Caco-2 (cell line): Measurements from ENCODE around the gene KIAA1671. TPM values are rescaled to one million over a fixed set of nuclear protein-coding genes. Genes with fewer than 3 reads are reported as not detected.

ENCODE experiments used
- BruUV-seq: library from RNA; stranded (reverse); fragments of 400-500 nt; replicated peaks from 2 replicates; lab custom pipeline; 2021; lab: Mats Ljungman, UMichigan
- CTCF ChIA-PET: fragments of 300-600 bp; sonication (Branson Sonifier 250); formaldehyde crosslinking; loops from one replicate; lab custom pipeline; 2022; ENCODE audit warnings: antibody characterized with exemption; lab: Charles Lee
- POLR2A ChIA-PET: fragments of 300-600 bp; sonication (Branson Sonifier 250); formaldehyde crosslinking; loops from one replicate; lab custom pipeline; 2022; ENCODE audit warnings: antibody characterized with exemption; lab: Charles Lee
- DNase-seq, 2 experiments: peaks; one replicate each; pipeline versions ENCODE4 v3.0.0 to v3.0.0-alpha.2; 2020 to 2022
- H3K27me3 ChIP-seq: replicated peaks from 2 replicates; pipeline ENCODE4 v1.6.0; 2011; ENCODE audit warnings: low read length; ENCODE audit not compliant: control insufficient read depth, insufficient read depth
- H3K36me3 ChIP-seq: 2 replicates; pipeline ENCODE4 v1.5.1; 2011; ENCODE audit warnings: low read length; ENCODE audit not compliant: control insufficient read depth, insufficient read depth
- H3K4me1 ChIP-seq: fragments of 250-450 bp; sonication (Bioruptor Pico); 2 replicates; pipeline ENCODE4 v1.5.1; 2020; ENCODE audit warnings: mild to moderate bottlenecking
- H3K4me3 ChIP-seq: 2 replicates; pipeline ENCODE4 v1.5.1; 2011; ENCODE audit warnings: low read depth, mild to moderate bottlenecking, control low read depth, low read length
- H3K9me3 ChIP-seq: fragments of 250-450 bp; sonication (Bioruptor Pico); 2 replicates; pipeline ENCODE4 v1.5.1; 2020; ENCODE audit warnings: mild to moderate bottlenecking, moderate library complexity
- H3K27ac Mint-ChIP-seq: one replicate; pipeline ENCODE4 v1.8.0; 2022; ENCODE audit warnings: mixed read lengths; ENCODE audit not compliant: unreplicated experiment
- H3K27me3 Mint-ChIP-seq: one replicate; pipeline ENCODE4 v1.8.0; 2022; ENCODE audit warnings: mixed read lengths; ENCODE audit not compliant: insufficient read depth, unreplicated experiment
- H3K36me3 Mint-ChIP-seq: one replicate; pipeline ENCODE4 v1.8.0; 2022; ENCODE audit warnings: mild to moderate bottlenecking, mixed read lengths; ENCODE audit not compliant: insufficient read depth, unreplicated experiment
- H3K4me1 Mint-ChIP-seq: one replicate; pipeline ENCODE4 v1.8.0; 2022; ENCODE audit warnings: low read depth, mixed read lengths; ENCODE audit not compliant: unreplicated experiment
- H3K4me3 Mint-ChIP-seq: one replicate; pipeline ENCODE4 v1.8.0; 2022; ENCODE audit warnings: mild to moderate bottlenecking, moderate library complexity, mixed read lengths; ENCODE audit not compliant: unreplicated experiment
- H3K9me3 Mint-ChIP-seq: one replicate; pipeline ENCODE4 v1.8.0; 2022; ENCODE audit warnings: mixed read lengths; ENCODE audit not compliant: unreplicated experiment
- intact Hi-C: fragments of 100-400 bp; cut with micrococcal nuclease; formaldehyde crosslinking; loops from one replicate; pipeline ENCODE4 v1.10.0; 2022; ENCODE audit not compliant: unreplicated experiment
- total RNA-seq: library from RNA; stranded (reverse); gene quantifications from 2 replicates; pipeline ENCODE4 v1.2.3, GENCODE V29; 2022
- TF ChIP-seq, protein P1 (sequence below), 2 experiments: fragments of 200-600 bp in 1 of 2; IDR thresholded peaks; 1 replicate in 1 of 2; 2 replicates in 1 of 2; pipeline versions ENCODE4 v1.5.1 to v1.8.0; 2011 to 2022; ENCODE audit warnings: antibody characterized with exemption in 1 of 2, control low read depth in 1 of 2, inconsistent platforms in 1 of 2, low read depth in 1 of 2, low read length in 1 of 2, mild to moderate bottlenecking in 1 of 2, moderate library complexity in 1 of 2; ENCODE audit not compliant: insufficient read depth in 1 of 2, severe bottlenecking in 1 of 2, unreplicated experiment in 1 of 2

KIAA1671 gene
- total RNA-seq, 1 experiment from 2014 or later: 28.6 TPM

DNA sequence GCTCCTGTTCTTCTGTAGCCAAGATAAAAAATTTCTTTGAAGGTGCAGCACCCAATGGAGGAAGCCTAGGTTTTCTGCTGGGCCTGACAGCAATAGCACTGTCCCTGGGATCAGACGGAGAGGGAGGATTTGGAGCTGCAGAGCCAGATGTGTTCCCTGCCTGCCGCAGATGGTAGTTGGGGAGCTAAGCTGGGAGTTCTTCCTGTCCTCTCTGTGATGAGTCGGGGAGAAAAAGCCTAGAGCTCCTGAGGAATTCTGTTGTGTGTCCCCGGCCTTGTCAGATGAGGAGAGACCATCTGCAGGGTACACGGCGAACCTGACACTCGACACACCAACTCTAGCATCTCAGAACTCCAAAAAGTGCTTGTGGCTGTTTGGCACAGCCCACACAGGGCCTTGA lies 143.4 kb downstream of the KIAA1671 start:
- Histone ChIP-seq H3K36me3 (no peaks in the 10 kb centered on the region), H3K27me3 (no peaks in the 10 kb centered on the region), H3K9me3 (no peaks in the 10 kb centered on the region), H3K4me3 (no peak overlapping the region), H3K4me1 (peaks cover 4% of the 10 kb centered on the region; the same call in 1 of the 2 replicates)
- Mint-ChIP-seq H3K27ac (peak overlapping the region; percentile 19), H3K4me1 (peaks cover 7% of the 10 kb centered on the region), H3K27me3 (no peaks in the 10 kb centered on the region), H3K9me3 (no peaks in the 10 kb centered on the region), H3K36me3 (no peaks in the 10 kb centered on the region), H3K4me3 (no peak overlapping the region)
- intact Hi-C loops: no loop called here
- no peak for DNase-seq
- BruUV-seq: no TSS peak
- CTCF ChIA-PET: no interaction called here
- POLR2A ChIA-PET: no interaction called here
- TF ChIP-seq, protein P1, sequence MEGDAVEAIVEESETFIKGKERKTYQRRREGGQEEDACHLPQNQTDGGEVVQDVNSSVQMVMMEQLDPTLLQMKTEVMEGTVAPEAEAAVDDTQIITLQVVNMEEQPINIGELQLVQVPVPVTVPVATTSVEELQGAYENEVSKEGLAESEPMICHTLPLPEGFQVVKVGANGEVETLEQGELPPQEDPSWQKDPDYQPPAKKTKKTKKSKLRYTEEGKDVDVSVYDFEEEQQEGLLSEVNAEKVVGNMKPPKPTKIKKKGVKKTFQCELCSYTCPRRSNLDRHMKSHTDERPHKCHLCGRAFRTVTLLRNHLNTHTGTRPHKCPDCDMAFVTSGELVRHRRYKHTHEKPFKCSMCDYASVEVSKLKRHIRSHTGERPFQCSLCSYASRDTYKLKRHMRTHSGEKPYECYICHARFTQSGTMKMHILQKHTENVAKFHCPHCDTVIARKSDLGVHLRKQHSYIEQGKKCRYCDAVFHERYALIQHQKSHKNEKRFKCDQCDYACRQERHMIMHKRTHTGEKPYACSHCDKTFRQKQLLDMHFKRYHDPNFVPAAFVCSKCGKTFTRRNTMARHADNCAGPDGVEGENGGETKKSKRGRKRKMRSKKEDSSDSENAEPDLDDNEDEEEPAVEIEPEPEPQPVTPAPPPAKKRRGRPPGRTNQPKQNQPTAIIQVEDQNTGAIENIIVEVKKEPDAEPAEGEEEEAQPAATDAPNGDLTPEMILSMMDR (IDR thresholded peaks at IDR 0.05; ENCODE audit: insufficient read depth in 1 of 2, low read depth in 1 of 2, low read length in 1 of 2, severe bottlenecking in 1 of 2, unreplicated experiment in 1 of 2): no peak

DNA sequence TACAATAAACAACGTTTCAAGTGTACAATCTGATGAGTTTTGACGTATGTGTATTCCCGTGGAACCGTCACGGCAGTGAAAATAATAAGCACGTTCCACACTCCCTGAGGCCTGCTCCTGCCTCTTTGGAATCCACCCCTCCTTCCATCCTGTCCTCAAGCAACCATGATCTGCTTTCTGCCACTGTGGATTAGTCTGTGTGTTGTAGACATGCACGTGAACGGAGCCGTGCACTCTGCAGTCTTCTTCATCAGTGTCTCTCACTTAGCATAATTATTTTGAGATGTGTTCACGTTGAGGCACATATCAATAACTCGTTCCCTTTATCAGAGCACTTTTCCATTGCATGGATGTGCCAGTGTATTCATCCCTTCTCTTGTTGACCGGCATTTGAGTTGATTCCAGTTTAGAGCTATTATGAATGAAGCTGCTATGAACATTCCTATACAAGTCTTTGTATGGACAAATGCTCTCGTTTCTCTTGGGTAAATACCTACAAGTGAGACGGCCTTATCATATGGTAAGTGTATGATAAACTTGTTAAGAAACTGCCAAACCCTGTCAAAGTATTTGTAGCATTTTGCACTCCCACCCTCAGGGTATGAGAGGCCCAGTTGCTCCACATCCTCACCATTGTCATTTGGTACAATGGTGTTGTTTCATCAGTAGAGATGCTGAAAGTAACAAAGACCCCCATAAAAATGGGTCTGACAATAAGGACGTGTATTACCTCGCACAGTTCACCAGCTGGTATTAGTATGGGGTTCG lies 144.3 kb downstream of the KIAA1671 start:
- Mint-ChIP-seq H3K4me1 (peaks cover 7% of the 10 kb centered on the region), H3K27me3 (no peaks in the 10 kb centered on the region), H3K27ac (peak overlapping the region; percentile 19), H3K36me3 (no peaks in the 10 kb centered on the region), H3K9me3 (no peaks in the 10 kb centered on the region), H3K4me3 (no peak overlapping the region)
- H3K27me3 ChIP-seq: no peaks in the 10 kb centered on the region
- H3K4me3 ChIP-seq: no peak overlapping the region
- intact Hi-C loops: no loop called here
- DNase-seq: no peak
- BruUV-seq: no TSS peak
- CTCF ChIA-PET: no interaction called here
- TF ChIP-seq, protein P1 (IDR thresholded peaks at IDR 0.05; ENCODE audit: insufficient read depth in 1 of 2, low read depth in 1 of 2, low read length in 1 of 2, severe bottlenecking in 1 of 2, unreplicated experiment in 1 of 2): no peak
- H3K36me3 ChIP-seq: no peaks in the 10 kb centered on the region
- H3K4me1 ChIP-seq: peaks cover 4% of the 10 kb centered on the region; the same call in 1 of the 2 replicates
- H3K9me3 ChIP-seq: no peaks in the 10 kb centered on the region
- POLR2A ChIA-PET: no interaction called here

DNA sequence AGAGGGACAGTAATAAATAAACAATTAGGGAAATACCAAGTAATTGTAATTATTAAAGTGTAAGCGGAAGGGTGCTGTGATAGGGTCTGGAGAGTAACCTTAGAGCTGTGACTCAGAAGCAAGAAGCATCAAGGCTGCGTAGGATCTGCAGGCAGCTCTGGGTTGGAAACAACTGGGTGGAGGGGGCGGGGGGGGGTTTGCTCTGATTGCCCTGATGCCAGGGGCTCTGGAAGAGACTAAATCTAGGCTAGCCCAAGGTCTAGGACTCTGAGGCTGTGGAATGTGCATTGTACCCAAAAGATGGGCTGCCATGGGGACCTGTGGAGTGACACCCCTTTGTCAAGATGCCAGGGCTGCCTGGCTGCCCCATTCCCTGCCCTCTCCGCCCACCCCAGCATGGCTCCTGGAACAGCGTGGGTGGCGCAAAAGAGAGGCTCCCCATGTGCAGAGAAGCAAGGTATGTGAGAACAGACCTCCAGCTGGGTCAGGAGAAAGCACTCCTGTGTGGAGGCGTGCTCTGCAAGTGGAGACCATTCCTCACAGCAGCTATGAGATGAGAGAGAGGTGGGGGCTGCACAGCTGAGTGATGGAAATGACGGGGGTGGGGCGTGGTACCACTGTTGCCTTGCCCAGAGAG lies 146.0 kb downstream of the KIAA1671 start:
- no peaks in the 10 kb centered on the region for H3K36me3 ChIP-seq
- H3K9me3 Mint-ChIP-seq: no peaks in the 10 kb centered on the region
- DNase-seq: no peak
- POLR2A ChIA-PET: no interaction called here
- BruUV-seq: no TSS peak
- H3K27me3 ChIP-seq: no peaks in the 10 kb centered on the region
- H3K4me3 Mint-ChIP-seq: no peak overlapping the region
- peaks cover 4% of the 10 kb centered on the region; the same call in 1 of the 2 replicates for H3K4me1 ChIP-seq
- intact Hi-C loops: no loop called here
- H3K4me3 ChIP-seq: no peak overlapping the region
- CTCF ChIA-PET: interaction anchor here (0.7 kb wide), 1 partner anchor 134 kb away, joined by 4 read pairs; no protein-coding TSS in a partner anchor
- H3K27ac Mint-ChIP-seq: no peak overlapping the region
- no peaks in the 10 kb centered on the region for H3K36me3 Mint-ChIP-seq
- TF ChIP-seq, protein P1 (IDR thresholded peaks at IDR 0.05; ENCODE audit: insufficient read depth in 1 of 2, low read depth in 1 of 2, low read length in 1 of 2, severe bottlenecking in 1 of 2, unreplicated experiment in 1 of 2): no peak
- peaks cover 7% of the 10 kb centered on the region for H3K4me1 Mint-ChIP-seq
- H3K9me3 ChIP-seq: no peaks in the 10 kb centered on the region
- H3K27me3 Mint-ChIP-seq: no peaks in the 10 kb centered on the region
